PC-9 (cell line): ENCODE measurements around the gene MTIF2. TPM values are rescaled to one million over a fixed set of nuclear protein-coding genes. Genes with fewer than 3 reads are reported as not detected.

Source experiments
- BruUV-seq: library from RNA; stranded (reverse); fragments of 400-500 nt; replicated peaks from 2 replicates; lab custom pipeline; 2021; lab: Mats Ljungman, UMichigan
- CTCF ChIA-PET: fragments of 300-600 bp; sonication (Branson Sonifier 250); formaldehyde crosslinking; loops from one replicate; lab custom pipeline; 2022; ENCODE audit warnings: antibody characterized with exemption; lab: Charles Lee
- POLR2A ChIA-PET: fragments of 300-600 bp; sonication (Branson Sonifier 250); formaldehyde crosslinking; loops from one replicate; lab custom pipeline; 2022; ENCODE audit warnings: antibody characterized with exemption; ENCODE audit not compliant: unreplicated experiment; lab: Charles Lee
- DNase-seq, 2 experiments: peaks; one replicate each; pipeline versions ENCODE4 v3.0.0 to v3.0.0-alpha.2; 2015 to 2022; ENCODE audit warnings: mixed read lengths in 1 of 2
- H2AFZ ChIP-seq: fragments of 200-600 bp; sonication (generic); 2 replicates; pipeline ENCODE4 v1.8.1; 2017; ENCODE audit warnings: antibody characterized with exemption
- H3F3A ChIP-seq: fragments of 200-600 bp; sonication (generic); 2 replicates; pipeline ENCODE4 v1.8.1; 2017; ENCODE audit warnings: antibody characterized with exemption, mild to moderate bottlenecking, low read depth; ENCODE audit not compliant: insufficient read depth
- H3K27ac ChIP-seq: fragments of 200-600 bp; sonication (generic); 2 replicates; pipeline ENCODE4 v1.6.1; 2016; ENCODE audit warnings: mixed run types
- H3K27me3 ChIP-seq: fragments of 200-600 bp; sonication (generic); 2 replicates; pipeline ENCODE4 v1.6.1; 2016; ENCODE audit warnings: low read depth, mixed run types; ENCODE audit not compliant: insufficient read depth
- H3K36me3 ChIP-seq: fragments of 200-600 bp; sonication (generic); 2 replicates; pipeline ENCODE4 v1.6.1; 2016; ENCODE audit warnings: low read depth, mixed run types
- H3K4me1 ChIP-seq: fragments of 200-600 bp; sonication (generic); replicated peaks from 2 replicates; pipeline ENCODE4 v1.6.1; 2016; ENCODE audit warnings: mixed run types; ENCODE audit not compliant: insufficient read depth
- H3K4me2 ChIP-seq: fragments of 200-600 bp; sonication (generic); 2 replicates; pipeline ENCODE4 v1.6.1; 2017; ENCODE audit warnings: mixed run types
- H3K4me3 ChIP-seq: fragments of 200-600 bp; sonication (generic); 2 replicates; pipeline ENCODE4 v1.6.1; 2016; ENCODE audit warnings: mixed run types
- H3K79me2 ChIP-seq: fragments of 200-600 bp; sonication (generic); 2 replicates; pipeline ENCODE4 v1.6.1; 2017; ENCODE audit warnings: low read depth, mixed run types
- H3K9me2 ChIP-seq: fragments of 200-600 bp; sonication (generic); 2 replicates; pipeline ENCODE4 v1.8.1; 2017; ENCODE audit warnings: mild to moderate bottlenecking; ENCODE audit not compliant: insufficient read depth
- H3K9me3 ChIP-seq: fragments of 200-600 bp; sonication (generic); 2 replicates; pipeline ENCODE4 v1.8.1; 2016; ENCODE audit warnings: low read depth; ENCODE audit not compliant: insufficient read depth
- H4K20me1 ChIP-seq: fragments of 200-600 bp; sonication (generic); 2 replicates; pipeline ENCODE4 v1.8.1; 2017; ENCODE audit not compliant: insufficient read depth
- EZH2 ChIP-seq: fragments of 200-600 bp; sonication (generic); IDR thresholded peaks from 2 replicates; pipeline ENCODE4 v1.8.0; 2017; ENCODE audit warnings: antibody characterized with exemption, low read depth
- intact Hi-C: fragments of 100-400 bp; cut with micrococcal nuclease; formaldehyde crosslinking; loops from one replicate; pipeline ENCODE4 v1.10.0; 2022; ENCODE audit not compliant: unreplicated experiment
- total RNA-seq: library from RNA; stranded (reverse); gene quantifications from 2 replicates; pipeline ENCODE4 v1.2.3, GENCODE V29; 2021
- TF ChIP-seq, protein P1 (sequence below): fragments of 200-600 bp; sonication (generic); conservative IDR thresholded peaks from 2 replicates; pipeline ENCODE4 v1.6.1; 2017; ENCODE audit warnings: mixed run types, antibody characterized with exemption, mild to moderate bottlenecking, moderate library complexity

MTIF2 gene
- total RNA-seq, 1 experiment from 2014 or later, result 52.0 TPM

DNA sequence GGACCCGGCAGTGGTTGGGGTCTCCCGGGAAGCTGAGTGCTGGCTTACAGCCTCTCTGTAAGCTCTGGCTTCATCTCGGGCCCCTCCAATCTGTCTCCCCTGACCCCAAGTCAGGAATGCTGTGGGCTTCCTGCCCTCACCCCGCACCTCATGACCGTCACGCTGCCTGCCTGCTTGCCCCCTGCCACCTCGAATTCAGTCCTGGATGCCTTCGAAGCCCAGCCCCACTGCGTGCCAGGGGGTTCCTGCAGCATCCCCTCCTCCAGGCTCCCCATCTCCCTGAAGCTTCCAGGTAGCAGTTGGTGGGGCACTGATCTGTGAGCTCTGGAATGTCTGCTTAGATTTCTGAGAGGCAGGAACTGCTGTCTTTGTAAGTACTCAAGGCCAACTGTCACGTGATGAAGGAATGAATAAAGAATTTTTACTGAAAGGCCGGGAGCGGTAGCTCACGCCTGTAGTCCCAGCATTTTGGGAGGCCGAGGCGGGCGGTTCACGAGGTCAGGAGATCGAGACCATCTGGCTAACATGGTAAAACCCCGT, 43.5 kb downstream of the MTIF2 start:
- no peak for DNase-seq
- Histone ChIP-seq H3K79me2 (peaks cover 37% of the 10 kb centered on the region), H3K9me3 (no peaks in the 10 kb centered on the region), H3K27me3 (no peaks in the 10 kb centered on the region), H3K27ac (no peak overlapping the region), H3K9me2 (no peaks in the 10 kb centered on the region), H3K4me3 (no peak overlapping the region), H3K4me2 (no peak overlapping the region), H4K20me1 (peaks cover 7% of the 10 kb centered on the region; the same call in 1 of the 2 replicates), H3K36me3 (peaks cover 8% of the 10 kb centered on the region; the same call in 1 of the 2 replicates), H3K4me1 (peaks cover 11% of the 10 kb centered on the region), H2AFZ (no peak overlapping the region), H3F3A (peaks cover 17% of the 10 kb centered on the region; the same call in 1 of the 2 replicates)
- CTCF ChIA-PET, result no interaction called here
- no TSS peak for BruUV-seq
- TF ChIP-seq, protein P1, sequence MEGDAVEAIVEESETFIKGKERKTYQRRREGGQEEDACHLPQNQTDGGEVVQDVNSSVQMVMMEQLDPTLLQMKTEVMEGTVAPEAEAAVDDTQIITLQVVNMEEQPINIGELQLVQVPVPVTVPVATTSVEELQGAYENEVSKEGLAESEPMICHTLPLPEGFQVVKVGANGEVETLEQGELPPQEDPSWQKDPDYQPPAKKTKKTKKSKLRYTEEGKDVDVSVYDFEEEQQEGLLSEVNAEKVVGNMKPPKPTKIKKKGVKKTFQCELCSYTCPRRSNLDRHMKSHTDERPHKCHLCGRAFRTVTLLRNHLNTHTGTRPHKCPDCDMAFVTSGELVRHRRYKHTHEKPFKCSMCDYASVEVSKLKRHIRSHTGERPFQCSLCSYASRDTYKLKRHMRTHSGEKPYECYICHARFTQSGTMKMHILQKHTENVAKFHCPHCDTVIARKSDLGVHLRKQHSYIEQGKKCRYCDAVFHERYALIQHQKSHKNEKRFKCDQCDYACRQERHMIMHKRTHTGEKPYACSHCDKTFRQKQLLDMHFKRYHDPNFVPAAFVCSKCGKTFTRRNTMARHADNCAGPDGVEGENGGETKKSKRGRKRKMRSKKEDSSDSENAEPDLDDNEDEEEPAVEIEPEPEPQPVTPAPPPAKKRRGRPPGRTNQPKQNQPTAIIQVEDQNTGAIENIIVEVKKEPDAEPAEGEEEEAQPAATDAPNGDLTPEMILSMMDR, result no peak
- no peak for TF ChIP-seq EZH2
- intact Hi-C loops, result no loop called here
- POLR2A ChIA-PET, result no interaction called here

DNA sequence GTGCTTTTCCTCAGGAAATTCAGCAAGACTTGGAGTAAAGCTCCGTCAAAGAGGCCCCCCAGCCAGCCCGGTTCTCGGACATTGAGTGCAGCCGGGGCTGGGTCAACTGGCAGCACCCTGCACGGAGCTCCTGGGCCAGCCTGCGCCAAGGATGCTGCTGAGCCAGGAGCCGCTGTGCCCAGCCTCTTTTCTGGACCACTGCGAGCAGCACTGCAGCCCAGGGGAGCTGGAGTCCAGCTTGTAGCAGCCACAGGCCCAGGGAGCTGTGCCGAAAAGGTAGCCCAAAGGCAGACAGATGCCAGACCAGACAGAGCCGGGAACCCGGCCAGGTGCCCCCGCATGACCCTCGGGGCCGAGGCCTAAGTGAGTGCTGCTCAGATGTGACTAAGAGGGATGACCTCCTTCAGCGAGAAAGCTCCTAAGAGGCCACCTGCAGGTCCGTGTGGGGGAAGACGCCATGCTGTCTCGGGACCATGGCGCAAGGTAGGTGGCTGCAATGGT, 44.2 kb downstream of the MTIF2 start:
- Histone ChIP-seq H3K4me2 (no peak overlapping the region), H3K27me3 (no peaks in the 10 kb centered on the region), H3K36me3 (peaks cover 9% of the 10 kb centered on the region; the same call in 1 of the 2 replicates), H3K27ac (no peak overlapping the region), H3K4me1 (0 out of 2 replicates have a peak, but pooled peaks cover 5% of the 10 kb centered on the region), H3K9me3 (no peaks in the 10 kb centered on the region), H3K79me2 (peaks cover 37% of the 10 kb centered on the region), H3F3A (peaks cover 20% of the 10 kb centered on the region; the same call in 1 of the 2 replicates), H3K4me3 (no peak overlapping the region), H2AFZ (no peak overlapping the region), H4K20me1 (peaks cover 7% of the 10 kb centered on the region), H3K9me2 (no peaks in the 10 kb centered on the region)
- BruUV-seq, result no TSS peak
- CTCF ChIA-PET, result no interaction called here
- DNase-seq, result no peak
- POLR2A ChIA-PET, result interaction anchor here (0.5 to 0.6 kb wide), 2 partner anchors 127 to 206 kb away, joined by 3 read pairs; no protein-coding TSS in a partner anchor
- intact Hi-C loops, result no loop called here
- TF ChIP-seq, protein P1, result no peak
- TF ChIP-seq EZH2, result no peak

DNA sequence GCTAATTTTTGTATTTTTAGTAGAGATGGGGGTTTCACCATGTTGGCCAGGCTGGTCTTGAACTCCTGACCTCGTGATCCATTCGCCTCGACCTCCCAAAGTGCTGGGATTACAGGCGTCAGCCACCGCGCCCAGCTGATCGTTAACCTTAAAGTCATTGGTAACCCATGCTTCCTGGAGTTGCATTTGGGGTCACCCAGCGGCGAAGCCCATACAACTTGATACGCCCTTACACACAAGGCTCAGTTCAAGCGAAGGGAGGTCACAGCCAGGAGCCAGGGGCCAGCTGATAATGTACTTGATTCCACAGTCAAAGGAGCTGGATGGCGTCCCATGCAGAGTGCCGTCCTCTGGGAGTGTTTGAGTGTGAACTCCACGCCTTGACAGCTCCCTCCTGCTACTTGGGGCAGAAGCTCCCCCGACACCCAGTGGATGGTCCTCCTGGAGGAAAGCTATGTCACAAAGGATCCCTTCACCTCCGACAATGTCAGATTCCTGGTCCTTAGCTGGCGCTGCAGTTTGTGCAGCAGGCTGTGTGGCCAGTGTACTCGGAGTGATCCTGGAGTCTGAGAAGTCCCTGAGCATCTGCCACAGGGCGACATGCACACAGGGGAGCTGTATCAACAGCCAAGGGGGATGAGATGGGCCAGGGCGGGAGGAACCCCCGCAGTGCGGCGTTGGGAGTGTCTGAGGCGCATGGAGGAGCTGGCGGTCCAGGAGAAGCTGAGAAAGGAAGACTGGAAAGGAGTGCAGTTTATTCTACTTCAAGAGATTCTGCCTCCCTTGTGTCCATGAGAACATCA, 44.9 kb downstream of the MTIF2 start:
- intact Hi-C loops, result no loop called here
- no peaks in the 10 kb centered on the region for H3K9me3 ChIP-seq
- no peak for TF ChIP-seq EZH2
- TF ChIP-seq, protein P1, result no peak
- peaks cover 31% of the 10 kb centered on the region for H3K79me2 ChIP-seq
- no peaks in the 10 kb centered on the region for H3K27me3 ChIP-seq
- DNase-seq, result no peak
- no peak overlapping the region; the same call in 1 of the 2 replicates for H2AFZ ChIP-seq
- H3K4me1 ChIP-seq, result 0 out of 2 replicates have a peak, but pooled peaks cover 5% of the 10 kb centered on the region
- peak overlapping the region; percentile 53; the same call in 1 of the 2 replicates for H3K4me3 ChIP-seq
- H3K4me2 ChIP-seq, result peak overlapping the region; percentile 64; the same call in 1 of the 2 replicates
- H3K9me2 ChIP-seq, result no peaks in the 10 kb centered on the region
- ChIA-PET CTCF (no interaction called here), POLR2A (interaction anchor here (0.5 to 0.6 kb wide), 3 partner anchors 108 to 206 kb away, joined by 3 to 4 read pairs (median 3); no protein-coding TSS in a partner anchor)
- H4K20me1 ChIP-seq, result peaks cover 7% of the 10 kb centered on the region
- no peak overlapping the region for H3K27ac ChIP-seq
- TSS peak; percentile 63 for BruUV-seq
- peaks cover 9% of the 10 kb centered on the region; the same call in 1 of the 2 replicates for H3K36me3 ChIP-seq
- peaks cover 20% of the 10 kb centered on the region; the same call in 1 of the 2 replicates for H3F3A ChIP-seq
